Measurements from ENCODE around the gene FRYL.
"Not testable (repeated sequence)": the region's sequence is repeated elsewhere in the genome, so short reads cannot be mapped to it uniquely, and the experiment has no call there.

DNA sequence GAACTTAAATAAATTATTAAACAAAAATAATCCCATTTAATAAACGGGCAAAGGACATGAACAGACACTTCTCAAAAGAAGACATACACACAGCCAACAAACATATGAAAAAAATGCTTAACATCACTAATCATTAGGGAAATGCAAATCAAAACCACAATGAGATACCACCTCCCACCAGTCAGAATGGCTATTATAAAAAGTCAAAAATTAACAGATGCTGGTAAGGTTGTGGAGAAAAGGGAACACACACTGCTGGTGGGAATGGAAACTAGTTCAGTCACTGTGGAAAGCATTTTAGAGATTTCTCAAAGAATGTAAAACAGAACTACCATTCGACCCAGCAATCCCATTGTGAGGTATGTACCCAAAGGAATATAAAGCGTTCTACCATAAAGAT, 328.4 kb downstream of the FRYL start:
- not testable (repeated sequence) for TF ChIP-seq POLR2A, CTCF, EP300 (IDR thresholded peaks at IDR 0.05)
